ENCODE data around the gene CREBBP.

CREBBP gene

GRCh38 chr16:3879887-3880564 lies 487 bp downstream of the CREBBP start:
- DNase-seq (ENCODE audit: low read depth in 2 of 2), result peak; percentile 14 to 74

- DNase-seq (ENCODE audit: low read depth in 2 of 2), result no peak
These were observed 1.1 kb downstream of the CREBBP start for GRCh38 chr16:3879258-3879886.

- no peak for DNase-seq (ENCODE audit: low read depth in 2 of 2)
These were observed 1.9 kb downstream of the CREBBP start for GRCh38 chr16:3878610-3879009.

- no peak for DNase-seq (ENCODE audit: low read depth in 2 of 2)
These were observed 3.8 kb downstream of the CREBBP start for GRCh38 chr16:3876695-3877094.

GRCh38 chr16:3876160-3876559 lies 4.4 kb downstream of the CREBBP start:
- DNase-seq (ENCODE audit: low read depth in 2 of 2), result no peak

- DNase-seq (ENCODE audit: low read depth in 2 of 2), result no peak
These were observed 5.5 kb downstream of the CREBBP start for GRCh38 chr16:3874794-3875692.

GRCh38 chr16:3874242-3874641 lies 6.3 kb downstream of the CREBBP start:
- DNase-seq (ENCODE audit: low read depth in 2 of 2), result no peak

GRCh38 chr16:3873482-3874173 lies 6.9 kb downstream of the CREBBP start:
- DNase-seq (ENCODE audit: low read depth in 2 of 2), result no peak

GRCh38 chr16:3872216-3872895 lies 8.2 kb downstream of the CREBBP start:
- DNase-seq (ENCODE audit: low read depth in 2 of 2), result no peak

- no peak for DNase-seq (ENCODE audit: low read depth in 2 of 2)
These were observed 11.5 kb downstream of the CREBBP start for GRCh38 chr16:3868967-3869366.

GRCh38 chr16:3868556-3868955 lies 12.0 kb downstream of the CREBBP start:
- no peak for DNase-seq (ENCODE audit: low read depth in 2 of 2)

- DNase-seq (ENCODE audit: low read depth in 2 of 2), result no peak
These were observed 13.6 kb downstream of the CREBBP start for GRCh38 chr16:3866703-3867431.

- no peak for DNase-seq (ENCODE audit: low read depth in 2 of 2)
These were observed 15.3 kb downstream of the CREBBP start for GRCh38 chr16:3865241-3865640.

GRCh38 chr16:3864562-3864961 lies 16.0 kb downstream of the CREBBP start:
- DNase-seq (ENCODE audit: low read depth in 2 of 2), result no peak

GRCh38 chr16:3863587-3863986 lies 16.9 kb downstream of the CREBBP start:
- no peak for DNase-seq (ENCODE audit: low read depth in 2 of 2)

GRCh38 chr16:3861808-3862451 lies 18.6 kb downstream of the CREBBP start:
- no peak for DNase-seq (ENCODE audit: low read depth in 2 of 2)

- DNase-seq (ENCODE audit: low read depth in 2 of 2), result no peak
These were observed 20.6 kb downstream of the CREBBP start for GRCh38 chr16:3859889-3860288.

GRCh38 chr16:3858801-3859200 lies 21.7 kb downstream of the CREBBP start:
- no peak for DNase-seq (ENCODE audit: low read depth in 2 of 2)

GRCh38 chr16:3857189-3858043 lies 23.1 kb downstream of the CREBBP start:
- DNase-seq (ENCODE audit: low read depth in 2 of 2), result no peak

Measured in stimulated activated CD8-positive, alpha-beta memory T cell treated with anti-CD3 and anti-CD28 coated beads, Interleukin-7, amount 100 ng/mL, for 4 hours (primary cell).